ENCODE measurements around the gene MPZL3.

MPZL3 gene

DNA sequence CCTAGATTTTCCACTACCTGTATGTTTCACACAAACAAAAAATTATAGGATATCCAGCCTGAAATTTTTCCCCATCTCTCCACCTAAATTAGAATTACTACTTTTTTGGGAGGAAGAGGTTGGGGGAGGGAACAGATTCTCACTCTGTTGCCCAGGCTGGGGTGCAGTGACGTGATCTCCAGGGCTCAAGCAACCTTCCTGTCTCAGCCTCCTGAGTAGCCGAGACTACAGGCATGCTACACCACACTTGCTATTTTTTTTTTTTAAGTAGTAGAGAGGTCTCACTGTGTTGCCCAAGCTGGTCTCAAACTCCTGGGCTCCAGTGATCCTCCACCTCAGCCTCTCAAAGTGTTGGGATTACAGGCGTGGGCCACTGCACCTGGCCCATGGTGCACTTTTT is 36.9 kb downstream of the MPZL3 start:
- Mint-ChIP-seq H3K4me1 (peaks cover 99% of the 10 kb centered on the region), H3K4me3 (peak overlapping the region; percentile 92 to 98), H3K9me3 (no peaks in the 10 kb centered on the region), H3K27ac (peak overlapping the region; percentile 29 to 94), H3K27me3 (no peaks in the 10 kb centered on the region)
- DNase-seq (no peak), ATAC-seq (no peak)

DNA sequence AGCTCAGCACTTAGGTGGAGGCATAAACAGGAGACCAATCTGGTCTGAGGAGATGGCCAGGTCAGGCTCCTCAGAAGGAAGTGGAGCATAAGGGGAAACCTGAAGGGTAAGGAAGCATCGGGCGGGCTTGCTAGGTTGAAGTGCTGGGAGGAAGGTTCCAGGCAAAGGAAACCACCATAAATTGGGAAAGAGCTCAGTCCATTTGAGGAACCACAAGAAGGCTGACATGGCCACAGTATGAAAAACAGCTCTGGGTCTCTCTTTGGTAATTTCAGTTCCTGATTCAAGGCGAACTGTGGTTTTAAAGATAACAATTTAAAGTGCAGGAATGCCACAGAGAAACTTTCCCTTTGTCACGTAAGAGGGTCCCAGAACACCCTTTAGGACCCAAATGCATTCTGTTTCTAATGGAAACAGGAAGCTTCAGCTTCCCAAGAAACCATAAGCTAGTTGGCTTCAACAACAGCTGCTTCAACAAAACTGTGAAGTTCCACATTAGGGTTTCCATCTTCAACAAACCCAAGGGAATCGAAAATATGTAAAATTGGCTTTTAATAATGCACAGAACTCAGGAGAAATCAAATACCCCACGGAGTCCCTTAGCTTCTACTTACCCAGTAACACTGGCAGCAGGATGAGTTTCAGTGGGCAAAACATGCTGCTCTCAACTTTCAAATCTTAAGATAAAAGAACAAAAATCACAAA is 37.8 kb downstream of the MPZL3 start:
- Mint-ChIP-seq H3K27ac (peak overlapping the region; percentile 90 to 94), H3K4me1 (peaks cover 98% of the 10 kb centered on the region), H3K4me3 (peak overlapping the region; percentile 92 to 98), H3K27me3 (no peaks in the 10 kb centered on the region), H3K9me3 (no peaks in the 10 kb centered on the region)
- DNase-seq = no peak
- no peak for ATAC-seq

DNA sequence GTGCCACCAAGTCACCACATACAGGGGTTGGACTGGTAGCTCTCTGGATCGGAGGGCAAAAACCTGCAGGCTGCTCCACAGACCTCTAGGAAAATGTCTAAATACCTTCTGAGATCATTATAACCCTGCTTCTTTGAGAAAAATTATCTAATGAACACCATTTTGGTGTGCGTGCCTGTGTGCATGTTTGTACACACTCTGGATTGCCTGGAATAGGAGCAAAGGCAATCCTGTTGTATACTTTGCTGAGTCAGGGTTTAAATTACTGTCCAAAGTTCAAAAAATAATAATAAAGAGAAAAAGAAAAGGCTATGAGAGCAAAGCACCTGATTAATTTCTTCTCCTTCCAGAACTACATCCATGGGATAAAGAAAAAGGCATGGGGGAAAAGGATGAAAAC is 38.4 kb downstream of the MPZL3 start:
- Mint-ChIP-seq H3K27me3 (no peaks in the 10 kb centered on the region), H3K27ac (peak overlapping the region; percentile 90 to 94), H3K4me1 (peaks cover 98% of the 10 kb centered on the region), H3K9me3 (no peaks in the 10 kb centered on the region), H3K4me3 (peak overlapping the region; percentile 92 to 98)
- no peak for DNase-seq
- no peak for ATAC-seq

DNA sequence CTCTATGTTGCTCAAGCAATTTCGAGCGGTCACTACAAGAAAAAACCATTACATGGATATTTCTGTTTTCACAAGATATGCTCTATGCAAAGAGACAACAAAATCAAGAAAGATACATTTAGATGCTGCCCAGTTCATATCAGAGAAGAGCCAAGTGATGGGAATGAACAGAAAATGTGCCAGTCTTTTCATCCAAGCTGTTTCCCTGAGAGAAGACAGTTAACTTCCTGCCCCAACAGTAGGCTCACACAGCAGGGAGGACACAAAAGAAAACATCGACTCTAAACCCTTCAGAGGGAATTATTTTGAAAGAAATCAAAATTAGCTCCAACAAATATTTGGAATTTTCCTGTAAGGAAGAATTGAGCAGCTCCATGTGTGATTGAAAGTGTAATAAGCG is 39.0 kb downstream of the MPZL3 start:
- Mint-ChIP-seq H3K27ac (peak overlapping the region; percentile 90 to 94), H3K4me3 (peak overlapping the region; percentile 92 to 98), H3K27me3 (no peaks in the 10 kb centered on the region), H3K4me1 (peaks cover 93% of the 10 kb centered on the region), H3K9me3 (no peaks in the 10 kb centered on the region)
- DNase-seq (no peak), ATAC-seq (no peak)

DNA sequence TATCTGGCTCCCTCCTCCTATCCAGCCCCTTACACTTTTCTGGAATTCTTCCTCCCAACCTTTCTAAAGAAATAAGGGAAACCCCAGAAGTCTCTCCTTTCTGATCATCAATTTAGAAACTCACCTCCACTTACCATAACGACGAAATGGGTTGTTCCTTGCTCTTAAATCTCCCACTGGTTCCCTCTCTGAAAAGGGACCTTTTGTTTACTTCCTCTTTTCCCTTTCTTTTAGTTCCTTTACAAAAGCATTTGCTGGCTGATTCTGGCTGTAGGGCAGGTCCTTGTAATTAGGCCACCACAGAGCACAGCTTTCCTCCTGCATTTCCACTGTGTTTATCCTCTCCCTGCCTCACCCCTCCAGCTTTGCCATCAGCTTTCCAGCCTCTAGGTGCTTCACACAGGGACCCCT is 39.4 kb downstream of the MPZL3 start:
- Mint-ChIP-seq H3K4me1 (peaks cover 88% of the 10 kb centered on the region), H3K27me3 (no peaks in the 10 kb centered on the region), H3K4me3 (peak overlapping the region; percentile 92 to 98), H3K9me3 (no peaks in the 10 kb centered on the region), H3K27ac (peak overlapping the region; percentile 90 to 94)
- DNase-seq (no peak), ATAC-seq (no peak)

DNA sequence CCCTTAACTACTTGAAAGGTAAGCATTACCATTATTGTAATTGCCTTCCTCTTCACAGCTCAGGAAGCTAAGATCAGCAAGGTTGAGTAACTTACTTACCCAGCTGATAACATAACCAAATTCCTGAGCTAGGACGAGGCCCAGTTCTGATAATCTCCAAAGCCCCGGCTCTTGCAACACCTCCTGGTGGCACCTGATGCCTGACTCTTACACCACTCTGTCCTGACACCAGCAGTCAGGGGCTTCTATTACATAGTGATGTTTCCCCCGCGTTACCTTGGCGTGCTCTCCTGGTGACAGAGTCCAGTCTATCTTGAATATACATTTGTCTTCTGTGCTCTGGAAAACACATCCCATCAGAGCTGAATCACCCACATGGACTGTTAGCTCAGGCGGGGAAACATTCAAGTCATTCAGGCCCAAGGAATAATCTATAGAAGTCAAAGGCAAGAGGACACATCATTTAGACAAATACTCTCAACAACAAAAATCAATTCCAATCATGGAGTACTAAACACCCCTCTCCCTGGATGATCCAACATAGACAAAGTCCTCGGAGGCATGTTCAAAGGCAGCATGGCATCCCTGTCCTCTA is 39.9 kb downstream of the MPZL3 start:
- no peak for ATAC-seq
- Mint-ChIP-seq H3K27me3 (no peaks in the 10 kb centered on the region), H3K27ac (peak overlapping the region; percentile 43 to 82), H3K9me3 (no peaks in the 10 kb centered on the region), H3K4me1 (peaks cover 83% of the 10 kb centered on the region), H3K4me3 (peak overlapping the region; percentile 92 to 98)
- no peak for DNase-seq

DNA sequence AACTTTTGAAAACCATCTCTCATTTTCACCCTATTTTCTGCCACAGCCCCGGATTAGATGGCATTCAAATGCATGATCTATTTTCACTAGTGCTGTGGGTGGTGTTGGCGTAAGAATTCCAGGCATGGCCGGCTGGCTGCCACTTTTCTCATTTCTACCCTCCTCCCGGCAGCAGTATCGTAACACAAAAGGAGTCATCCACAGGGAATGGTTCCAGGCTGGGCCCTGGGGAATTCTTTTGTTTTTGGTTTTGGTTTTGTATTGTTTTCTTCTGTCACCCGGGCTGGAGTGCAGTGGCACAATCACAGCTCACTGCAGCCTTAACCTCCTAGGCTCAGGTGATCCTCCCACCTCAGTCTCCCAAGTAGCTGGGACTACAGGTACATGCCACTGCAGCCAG is 41.2 kb downstream of the MPZL3 start:
- DNase-seq (no peak), ATAC-seq (no peak)
- H3K4me3 Mint-ChIP-seq = peak overlapping the region in 1 of 2 donors; percentile 12
- H3K27me3 Mint-ChIP-seq = no peaks in the 10 kb centered on the region
- peaks cover 72% of the 10 kb centered on the region for H3K4me1 Mint-ChIP-seq
- no peaks in the 10 kb centered on the region for H3K9me3 Mint-ChIP-seq
- H3K27ac Mint-ChIP-seq = peak overlapping the region in 1 of 2 donors; percentile 76

DNA sequence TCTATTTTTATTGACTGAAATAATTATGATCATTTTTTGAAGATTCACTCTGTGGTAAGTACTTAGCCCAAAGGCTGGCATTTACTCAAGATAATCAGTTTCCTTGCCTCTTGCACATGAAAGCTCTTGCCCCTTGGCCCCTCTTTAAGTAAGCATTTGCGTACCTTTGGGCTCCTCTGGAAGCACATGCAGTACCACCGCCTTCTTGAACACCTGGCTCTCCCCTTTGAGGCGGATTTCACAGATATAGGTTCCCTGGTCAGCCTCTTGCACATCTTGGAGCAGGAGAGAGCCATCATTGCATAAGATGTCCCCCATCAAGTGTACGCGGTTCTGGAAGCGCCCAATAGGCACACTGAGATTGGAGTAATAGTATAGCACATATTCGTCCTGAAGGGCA is 41.8 kb downstream of the MPZL3 start:
- H3K27me3 Mint-ChIP-seq = no peaks in the 10 kb centered on the region
- no peaks in the 10 kb centered on the region for H3K9me3 Mint-ChIP-seq
- ATAC-seq (no peak), DNase-seq (no peak)
- peak overlapping the region in 1 of 2 donors; percentile 19 for H3K4me3 Mint-ChIP-seq
- H3K4me1 Mint-ChIP-seq = peaks cover 65% of the 10 kb centered on the region
- H3K27ac Mint-ChIP-seq = peak overlapping the region in 1 of 2 donors; percentile 54

DNA sequence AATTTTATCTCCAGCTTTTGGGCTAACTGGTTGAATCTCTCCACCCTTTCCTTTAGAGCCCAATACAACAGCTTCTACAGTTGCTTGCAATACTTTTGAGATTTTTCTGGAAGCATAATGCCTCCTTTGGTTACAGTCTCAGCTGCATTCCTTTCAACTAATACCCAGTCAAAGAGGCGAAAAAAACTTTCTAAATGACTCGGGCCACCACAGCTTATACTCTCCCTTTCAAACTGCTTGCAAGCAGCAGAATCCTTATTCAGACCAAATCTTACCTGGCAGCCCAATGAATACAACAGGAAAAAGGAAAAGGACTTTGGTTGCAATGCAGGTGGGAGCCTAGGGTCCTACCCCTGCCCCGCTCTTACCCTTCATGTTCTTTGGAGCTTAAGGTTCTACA is 43.1 kb downstream of the MPZL3 start:
- Mint-ChIP-seq H3K27ac (no peak overlapping the region), H3K27me3 (no peaks in the 10 kb centered on the region), H3K4me3 (peak overlapping the region; percentile 32 to 48), H3K9me3 (no peaks in the 10 kb centered on the region), H3K4me1 (peaks cover 52% of the 10 kb centered on the region)
- DNase-seq (no peak), ATAC-seq (peak; percentile 45)

DNA sequence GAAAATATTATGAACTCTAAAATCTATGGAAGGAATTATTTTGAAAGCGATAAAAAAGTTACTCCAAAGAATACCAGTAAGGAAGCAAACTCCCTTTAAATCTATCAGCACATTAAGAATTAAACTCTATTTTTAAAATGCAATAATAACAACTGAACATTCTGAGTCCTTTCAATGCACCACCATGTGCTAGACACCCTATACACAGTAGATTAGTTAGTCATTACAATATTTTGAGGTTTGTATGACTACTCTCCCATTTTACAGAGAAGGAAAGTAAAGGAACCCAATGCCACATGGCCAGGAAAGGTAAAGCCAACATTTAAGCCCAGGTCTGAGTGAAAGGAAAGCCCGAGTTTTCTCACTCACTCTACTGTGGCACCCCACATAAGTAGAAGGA is 45.1 kb downstream of the MPZL3 start:
- peak; percentile 26 for ATAC-seq
- no peak for DNase-seq
- peaks cover 33% of the 10 kb centered on the region for H3K4me1 Mint-ChIP-seq
- no peaks in the 10 kb centered on the region for H3K27me3 Mint-ChIP-seq
- H3K4me3 Mint-ChIP-seq = peak overlapping the region; percentile 59 to 71
- H3K9me3 Mint-ChIP-seq = no peaks in the 10 kb centered on the region
- peak overlapping the region; percentile 1 to 95 for H3K27ac Mint-ChIP-seq

DNA sequence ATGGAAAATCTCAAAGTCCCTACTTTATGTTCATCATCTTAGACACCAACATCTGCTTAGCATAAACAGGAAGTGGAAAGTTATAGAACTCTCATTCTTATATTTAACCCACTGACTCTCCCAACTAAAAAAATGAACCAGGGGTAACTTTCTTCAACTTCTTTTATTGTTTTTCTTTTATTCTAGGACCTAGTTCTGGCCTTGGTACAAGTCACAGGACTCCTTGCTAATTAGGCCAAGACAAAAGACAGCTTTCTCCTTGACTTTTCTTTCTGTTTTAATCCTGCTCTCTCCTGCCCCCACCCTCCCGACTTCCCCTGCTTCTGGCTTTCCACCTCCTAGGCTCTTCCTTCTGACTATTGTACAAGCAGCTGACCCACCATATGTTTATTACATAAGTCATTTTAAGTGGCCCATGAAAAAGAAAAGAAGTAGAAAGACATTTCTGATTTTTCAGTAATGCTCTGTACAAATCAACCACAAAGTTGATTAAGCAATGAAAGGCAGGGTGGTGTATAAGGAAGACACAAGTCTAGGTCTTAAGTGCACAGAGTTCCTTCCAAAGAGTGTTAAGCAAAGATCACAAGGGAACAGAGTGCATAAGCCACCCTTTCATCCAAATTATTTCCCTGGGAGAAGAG is 45.7 kb downstream of the MPZL3 start:
- Mint-ChIP-seq H3K27ac (peak overlapping the region; percentile 8 to 95), H3K9me3 (no peaks in the 10 kb centered on the region), H3K27me3 (no peaks in the 10 kb centered on the region), H3K4me1 (peaks cover 27% of the 10 kb centered on the region), H3K4me3 (peak overlapping the region; percentile 59 to 71)
- ATAC-seq (no peak), DNase-seq (no peak)

DNA sequence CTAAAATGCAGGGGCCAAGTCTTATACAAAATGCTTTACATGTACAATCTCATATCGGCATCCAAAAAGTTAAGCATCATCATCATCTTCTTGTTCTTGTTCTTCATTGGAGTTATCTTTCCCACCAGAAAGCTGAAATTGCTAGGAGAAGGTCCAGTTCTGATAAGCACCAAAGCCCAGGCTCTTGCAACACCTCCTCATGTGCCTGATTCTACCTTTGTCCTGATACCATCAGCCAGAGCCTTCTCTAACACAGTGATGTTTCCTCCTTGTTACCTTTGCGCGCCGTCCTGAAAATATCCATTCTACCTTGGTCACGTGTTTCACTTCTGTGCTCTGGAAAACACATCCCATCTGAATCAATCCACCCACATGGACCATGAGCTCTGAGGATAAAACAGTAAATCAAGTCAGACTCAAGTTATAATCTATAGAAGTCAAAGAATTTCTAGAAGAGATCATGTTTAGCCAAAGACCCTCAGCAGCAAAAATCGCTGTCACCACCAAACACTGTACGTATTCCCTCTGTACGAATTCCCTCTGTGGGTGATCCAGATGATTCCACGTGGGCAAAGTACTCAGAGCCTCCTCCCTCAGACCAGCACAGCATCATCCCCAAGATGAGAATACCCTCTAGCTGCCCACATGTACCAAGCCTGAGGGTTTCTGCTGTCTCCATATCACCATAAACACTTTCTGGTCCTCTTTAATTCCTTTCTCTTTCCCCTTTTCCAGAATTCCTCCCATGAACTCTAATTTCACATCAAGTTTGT is 46.4 kb downstream of the MPZL3 start:
- Mint-ChIP-seq H3K27me3 (no peaks in the 10 kb centered on the region), H3K9me3 (no peaks in the 10 kb centered on the region), H3K27ac (peak overlapping the region; percentile 54 to 95), H3K4me3 (peak overlapping the region; percentile 59 to 71), H3K4me1 (peaks cover 20% of the 10 kb centered on the region)
- ATAC-seq (no peak), DNase-seq (no peak)

DNA sequence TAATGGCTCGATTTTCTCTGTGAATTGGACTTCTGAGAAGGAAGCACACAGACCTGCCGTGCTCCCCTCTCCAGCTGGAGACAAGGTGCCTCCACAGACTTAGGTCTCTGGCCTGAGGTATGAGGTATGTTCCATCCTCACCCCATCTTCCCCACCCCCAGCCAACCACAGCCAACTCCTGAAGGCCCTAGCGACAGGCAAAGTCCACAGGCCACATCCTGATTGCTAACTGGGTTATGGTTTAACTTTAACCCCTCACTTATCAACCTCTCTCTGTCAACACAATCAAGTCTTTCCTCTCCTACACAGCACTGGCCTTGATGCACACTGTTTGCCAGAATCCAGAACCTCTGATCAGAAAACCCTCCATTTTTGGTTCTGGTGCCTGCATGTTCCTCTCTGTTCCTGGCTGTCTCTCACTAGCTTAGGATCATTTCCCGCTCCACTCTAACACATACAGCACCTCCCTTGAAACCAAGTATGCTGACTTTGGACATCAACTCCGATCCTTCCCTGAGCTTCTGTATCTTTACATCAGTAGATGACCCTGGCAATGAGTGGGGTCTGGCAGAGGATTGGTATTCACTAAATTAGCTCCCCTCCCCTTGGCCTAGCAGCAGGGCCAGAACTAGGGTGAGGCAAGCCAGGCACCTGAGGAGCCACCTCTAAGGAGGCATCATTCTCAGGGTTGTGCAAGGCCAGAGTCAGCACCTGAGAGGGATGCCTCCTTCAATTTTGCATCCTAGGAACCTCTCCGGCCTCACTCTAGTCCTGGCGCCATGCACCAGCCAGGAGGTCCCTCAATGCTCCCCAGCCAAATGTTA is 49.4 kb downstream of the MPZL3 start:
- H3K9me3 Mint-ChIP-seq = no peaks in the 10 kb centered on the region
- DNase-seq = peak; percentile 55 to 80
- peak; percentile 81 for ATAC-seq

DNA sequence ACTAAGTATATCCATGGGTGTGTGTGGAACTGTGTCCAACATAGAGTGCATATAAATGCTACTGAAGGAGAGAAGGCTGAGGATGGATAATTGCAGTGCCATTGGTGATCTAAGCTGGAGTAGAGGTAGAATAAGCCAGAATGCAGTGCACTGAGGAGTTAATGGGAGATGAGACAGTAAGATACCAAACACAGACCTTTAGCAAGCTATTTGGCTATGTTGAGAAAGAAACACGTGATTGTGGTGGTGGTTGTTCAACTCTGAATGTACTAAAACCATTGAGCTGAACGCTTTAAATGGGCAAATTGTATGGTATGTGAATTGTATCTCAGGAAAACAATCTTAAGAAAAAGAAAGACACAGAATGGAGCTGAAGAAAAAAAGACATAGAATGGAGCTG is 50.2 kb downstream of the MPZL3 start:
- Mint-ChIP-seq H3K4me1 (peaks cover 16% of the 10 kb centered on the region), H3K9me3 (no peaks in the 10 kb centered on the region), H3K27ac (no peak overlapping the region), H3K4me3 (no peak overlapping the region), H3K27me3 (no peaks in the 10 kb centered on the region)
- ATAC-seq (no peak), DNase-seq (no peak)

More for the DNA sequence above, 49.4 kb downstream of the MPZL3 start:
- Mint-ChIP-seq H3K4me1 (peaks cover 16% of the 10 kb centered on the region), H3K27ac (no peak overlapping the region), H3K27me3 (no peaks in the 10 kb centered on the region), H3K4me3 (no peak overlapping the region)
